Hematopoietic multipotent progenitor cell treated with erythropoietin and hydrocortisone succinate and interleukin-3 and kit ligand, for 15 days (in vitro differentiated cells): Measurements from ENCODE around the gene CDKN3.
"Not testable (repeated sequence)": the region's sequence is repeated elsewhere in the genome, so short reads cannot be mapped to it uniquely, and the experiment has no call there.

ENCODE experiments used
- DNase-seq: peaks from one replicate; pipeline ENCODE4 v3.0.0-alpha.2; 2015; ENCODE audit warnings: low spot score

The CDKN3 gene

DNA sequence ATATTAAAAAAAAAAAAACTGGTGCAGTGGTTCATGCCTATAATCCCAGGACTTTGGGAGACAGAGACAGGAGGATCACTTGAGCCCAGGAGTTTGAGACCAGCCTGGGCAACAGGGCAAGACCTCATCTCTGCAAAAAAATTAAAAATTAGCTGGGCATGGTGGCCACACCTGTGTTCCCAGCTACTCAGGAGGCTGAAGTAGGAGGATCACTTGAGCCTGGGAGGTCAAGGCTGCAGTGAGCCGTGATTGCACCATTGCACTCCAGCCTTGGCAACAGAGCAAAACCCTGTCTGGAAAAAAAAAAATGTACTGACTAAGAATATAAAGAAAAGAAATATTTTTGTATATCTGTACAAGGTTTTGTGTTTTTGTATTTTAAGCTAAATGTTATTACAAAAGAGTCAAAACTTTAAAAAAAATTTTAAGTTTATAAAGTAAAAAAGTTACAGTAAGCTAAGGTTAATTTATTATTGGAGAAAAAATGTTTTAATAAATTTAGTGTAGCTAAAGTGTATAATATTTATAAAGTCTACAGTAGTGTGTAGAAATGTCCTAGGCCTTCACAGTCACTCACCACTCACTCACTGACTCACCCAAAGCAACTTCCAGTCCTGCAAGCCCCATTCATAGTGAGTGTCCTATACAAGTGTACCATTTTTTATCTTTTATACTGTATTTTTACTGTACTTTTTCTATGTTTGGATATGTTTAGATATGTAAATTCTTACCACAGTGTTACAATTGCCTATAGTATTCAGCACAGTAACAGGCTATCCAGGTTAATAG is 60.2 kb downstream of the CDKN3 start:
- not testable (repeated sequence) for DNase-seq

DNA sequence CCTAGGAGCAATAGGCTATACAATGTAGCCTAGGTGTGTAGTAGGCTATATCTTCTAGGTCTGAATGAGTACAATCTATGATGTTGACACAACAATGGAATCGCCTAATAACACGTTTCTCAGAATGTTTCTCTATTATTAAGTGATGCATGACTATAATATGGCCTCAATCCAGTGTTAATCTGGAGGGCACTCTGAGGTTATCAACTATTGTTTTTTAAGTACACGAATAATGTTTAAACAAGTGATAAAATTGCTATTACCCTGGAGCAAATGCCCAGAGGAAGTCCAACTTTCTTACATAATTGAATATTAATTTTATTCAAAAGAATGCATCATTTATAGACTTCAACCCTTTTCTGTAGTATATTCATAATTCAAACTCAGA is 60.8 kb downstream of the CDKN3 start:
- no peak for DNase-seq

DNA sequence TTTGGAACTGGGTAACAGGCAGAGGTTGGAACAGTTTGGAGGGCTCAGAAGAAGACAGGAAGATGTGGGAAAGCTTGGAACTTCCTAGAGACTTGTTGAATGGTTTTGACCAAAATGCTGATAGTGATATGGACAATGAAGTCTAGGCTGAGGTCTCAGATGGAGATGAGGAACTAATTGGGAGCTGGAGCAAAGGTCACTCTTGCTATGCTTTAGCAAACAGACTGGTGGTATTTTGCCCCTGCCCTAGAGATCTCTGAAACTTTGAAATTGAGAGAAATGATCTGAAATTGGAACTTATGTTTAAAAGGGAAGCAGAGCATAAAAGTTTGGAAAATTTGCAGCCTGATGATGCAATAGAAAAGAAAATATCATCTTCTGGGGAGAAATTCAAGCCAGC is 61.7 kb downstream of the CDKN3 start:
- DNase-seq, result not testable (repeated sequence)

DNA sequence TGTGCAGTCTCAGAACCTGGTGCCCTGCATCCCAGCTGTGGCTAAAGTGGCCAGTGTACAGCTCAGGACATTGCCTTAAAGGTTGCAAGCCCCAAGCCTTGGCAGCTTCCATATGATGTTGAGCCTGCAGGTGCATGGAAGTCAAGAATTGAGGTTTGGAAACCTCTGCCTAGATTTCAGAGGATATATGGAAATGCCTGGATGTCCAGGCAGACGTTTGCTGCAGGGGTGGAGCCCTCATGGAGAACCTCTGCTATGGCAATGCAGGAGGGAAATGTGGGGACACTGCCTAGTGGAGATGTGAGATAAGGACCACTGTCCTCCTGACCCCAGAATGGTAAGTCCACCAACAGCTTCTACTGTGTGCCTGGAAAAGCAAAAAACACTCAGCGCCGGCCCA is 62.3 kb downstream of the CDKN3 start:
- no peak for DNase-seq

DNA sequence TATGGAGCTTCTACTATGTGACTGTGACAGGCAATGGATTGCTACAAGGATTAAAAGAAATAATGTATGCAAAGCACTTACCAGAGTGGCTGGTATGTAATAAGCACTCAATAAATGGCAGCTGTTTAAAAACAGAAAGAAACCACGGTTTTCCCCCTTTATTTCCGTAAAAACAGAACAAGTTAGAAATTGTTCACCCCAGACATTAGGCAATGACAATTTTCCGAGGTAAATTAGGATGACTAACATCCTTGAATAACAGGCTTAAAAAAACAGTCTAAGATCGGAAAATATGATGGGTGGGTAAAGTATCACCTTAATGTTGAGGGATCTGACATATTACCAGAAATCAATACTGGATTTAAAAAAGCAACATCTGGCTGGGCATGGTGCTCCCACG is 65.2 kb downstream of the CDKN3 start:
- no peak for DNase-seq

DNA sequence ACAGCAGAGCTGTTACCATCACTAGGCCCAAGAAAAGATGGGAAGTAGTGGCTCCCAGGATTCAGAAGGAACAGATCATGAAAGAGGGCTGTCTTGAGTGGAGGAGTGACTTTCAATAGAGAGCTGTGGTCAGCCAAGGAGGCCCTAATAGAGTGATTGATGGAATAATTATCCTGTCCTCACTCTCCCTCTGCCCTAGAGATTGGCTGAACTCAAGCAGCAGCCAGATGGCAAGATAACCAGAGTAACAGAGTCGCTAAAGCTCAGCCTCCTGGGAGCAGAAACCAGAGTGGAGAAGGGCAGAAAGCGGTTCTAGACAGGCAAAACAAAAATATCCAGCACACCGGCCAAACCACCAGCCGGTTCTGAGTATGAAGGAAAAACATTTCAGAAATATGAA is 68.8 kb downstream of the CDKN3 start:
- no peak for DNase-seq

DNA sequence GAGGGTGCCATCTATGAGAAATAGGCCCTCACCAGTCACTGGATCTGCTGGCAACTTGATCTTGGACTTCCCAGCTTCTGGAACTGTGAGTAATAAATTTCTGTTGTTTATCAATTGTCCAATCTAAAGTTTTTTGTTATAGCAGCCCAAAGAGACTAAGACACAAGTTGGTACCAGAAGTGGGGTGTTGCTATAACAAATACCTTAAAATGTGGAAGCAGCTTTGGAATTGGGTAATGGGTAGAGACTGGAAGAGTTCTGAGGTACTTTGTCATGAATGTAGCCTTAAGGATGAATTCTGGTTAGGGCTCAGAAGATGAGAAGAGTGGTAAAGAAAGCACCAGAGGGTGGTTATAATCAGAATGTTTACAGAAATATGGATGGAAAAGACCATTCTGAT is 70.5 kb downstream of the CDKN3 start:
- no peak for DNase-seq
